ENCODE data around the gene SH3BP5L.
A peak's percentile ranks its signal among the peaks of the same experiment; 100 is the strongest.

SH3BP5L gene

DNA sequence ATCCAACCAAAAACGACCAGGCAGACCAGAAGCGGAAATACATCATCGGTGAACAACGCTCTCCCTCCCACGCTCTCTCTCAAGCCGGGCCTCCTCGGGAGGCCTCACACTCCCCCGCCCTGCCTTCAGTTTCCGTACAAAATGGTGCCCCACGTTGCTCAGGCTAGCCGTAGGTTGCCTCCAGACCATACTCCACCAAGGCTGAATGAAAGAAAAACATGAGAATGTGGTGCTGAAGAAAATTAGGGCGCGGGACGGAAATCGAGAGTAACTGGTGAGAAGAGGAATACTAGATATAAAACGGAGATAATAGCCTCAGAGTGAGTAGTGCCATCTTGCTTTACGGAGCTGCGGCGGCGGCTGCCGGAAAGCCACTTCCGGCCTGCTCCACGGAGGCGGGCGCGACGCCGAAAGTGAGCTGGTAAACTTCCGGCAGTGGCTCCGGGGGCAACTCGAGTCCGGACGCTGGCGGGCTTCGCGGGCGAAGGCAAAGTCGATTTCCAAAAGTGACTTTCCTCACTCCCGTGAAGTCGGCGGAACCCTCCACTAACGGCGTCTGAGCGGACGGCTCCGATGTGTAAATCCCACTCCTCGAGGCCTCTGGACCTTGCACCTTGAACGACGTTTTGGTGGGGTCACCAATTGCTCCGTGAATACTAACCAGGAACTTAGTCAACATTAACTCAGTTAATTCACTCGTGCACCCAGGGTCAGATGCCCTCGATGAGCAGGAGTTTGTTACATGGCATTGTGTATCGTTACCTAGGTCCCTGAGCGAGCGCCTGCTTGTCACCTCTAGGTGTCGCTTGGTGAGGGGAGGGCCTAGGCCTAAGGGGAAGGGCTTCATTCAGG lies at the start of gene SH3BP5L:
Gene SH3BP5L, minus strand, starts transcription at position 7 of the 852 bp plus-strand sequence. CDS start 980 bp downstream, outside the sequence.
- peak; percentile 92 for DNase-seq

DNA sequence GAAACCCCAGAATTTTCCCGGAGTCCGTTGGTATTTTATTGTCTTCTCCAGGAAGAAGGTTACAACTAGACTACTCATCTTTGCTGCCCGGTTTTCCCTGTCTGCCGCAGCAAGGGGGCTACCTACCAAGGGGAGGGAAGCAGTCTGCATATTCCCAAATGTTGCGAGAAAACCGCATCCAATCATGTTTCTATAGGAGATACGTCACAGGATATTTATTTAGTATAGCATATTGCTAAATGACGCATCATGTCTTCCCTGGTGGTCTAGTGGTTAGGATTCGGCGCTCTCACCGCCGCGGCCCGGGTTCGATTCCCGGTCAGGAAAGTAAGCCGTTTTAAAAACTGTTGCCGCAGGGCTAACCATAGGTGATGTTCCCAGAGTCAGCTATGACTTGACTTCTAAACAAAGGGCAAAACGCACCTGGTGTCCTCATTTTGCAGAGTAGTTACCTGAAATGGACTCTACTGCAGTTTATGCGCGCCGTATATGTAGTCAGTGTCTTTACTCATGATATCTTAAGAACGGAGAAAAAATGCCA lies 48.3 kb upstream of the SH3BP5L start:
- peak; percentile 90 for DNase-seq

GRCh38 chr1:248873409-248873992 lies 47.8 kb upstream of the SH3BP5L start:
- DNase-seq, result peak; percentile 97

GRCh38 chr1:248872752-248873408 lies 47.2 kb upstream of the SH3BP5L start:
- DNase-seq, result peak; percentile 79

GRCh38 chr1:248871837-248872401 lies 46.2 kb upstream of the SH3BP5L start:
- DNase-seq, result no peak

GRCh38 chr1:248862998-248863881 lies 37.5 kb upstream of the SH3BP5L start:
- peak; percentile 85 for DNase-seq

DNA sequence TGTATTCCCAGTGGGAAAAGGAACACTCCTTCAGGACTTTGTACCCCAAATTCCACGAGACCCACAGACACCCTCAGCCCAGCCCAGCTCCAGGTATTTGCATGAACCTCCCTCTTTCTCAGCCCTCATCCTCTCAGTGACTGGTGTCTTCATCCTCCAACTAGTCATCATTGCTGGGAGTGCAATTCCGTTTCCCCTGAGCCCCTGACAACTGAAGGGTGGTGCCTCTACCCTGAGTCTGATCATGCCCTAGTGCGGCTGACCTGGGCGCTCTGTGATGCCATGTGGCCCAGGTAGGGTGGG lies 36.9 kb upstream of the SH3BP5L start:
- no peak for DNase-seq

GRCh38 chr1:248861616-248862015 lies 35.9 kb upstream of the SH3BP5L start:
- no peak for DNase-seq

DNA sequence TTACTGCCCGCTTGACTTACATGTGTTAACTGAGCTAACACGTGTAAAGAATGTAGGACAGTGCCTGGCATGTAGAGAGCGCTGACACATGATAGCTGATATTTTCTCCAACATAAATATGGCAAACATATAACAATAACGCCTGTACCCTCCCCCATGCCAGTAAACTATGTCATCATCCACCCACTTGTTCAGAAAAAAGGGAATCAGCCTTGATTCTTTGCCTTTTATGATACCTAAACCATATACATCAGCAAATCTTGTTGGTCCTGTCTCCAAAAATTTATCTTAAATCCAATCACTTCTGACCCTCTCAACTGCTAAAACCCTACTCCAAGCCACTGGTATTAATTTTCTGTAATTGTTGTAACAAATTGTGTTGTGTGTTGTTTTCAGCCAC lies 34.3 kb upstream of the SH3BP5L start:
- DNase-seq, result no peak

DNA sequence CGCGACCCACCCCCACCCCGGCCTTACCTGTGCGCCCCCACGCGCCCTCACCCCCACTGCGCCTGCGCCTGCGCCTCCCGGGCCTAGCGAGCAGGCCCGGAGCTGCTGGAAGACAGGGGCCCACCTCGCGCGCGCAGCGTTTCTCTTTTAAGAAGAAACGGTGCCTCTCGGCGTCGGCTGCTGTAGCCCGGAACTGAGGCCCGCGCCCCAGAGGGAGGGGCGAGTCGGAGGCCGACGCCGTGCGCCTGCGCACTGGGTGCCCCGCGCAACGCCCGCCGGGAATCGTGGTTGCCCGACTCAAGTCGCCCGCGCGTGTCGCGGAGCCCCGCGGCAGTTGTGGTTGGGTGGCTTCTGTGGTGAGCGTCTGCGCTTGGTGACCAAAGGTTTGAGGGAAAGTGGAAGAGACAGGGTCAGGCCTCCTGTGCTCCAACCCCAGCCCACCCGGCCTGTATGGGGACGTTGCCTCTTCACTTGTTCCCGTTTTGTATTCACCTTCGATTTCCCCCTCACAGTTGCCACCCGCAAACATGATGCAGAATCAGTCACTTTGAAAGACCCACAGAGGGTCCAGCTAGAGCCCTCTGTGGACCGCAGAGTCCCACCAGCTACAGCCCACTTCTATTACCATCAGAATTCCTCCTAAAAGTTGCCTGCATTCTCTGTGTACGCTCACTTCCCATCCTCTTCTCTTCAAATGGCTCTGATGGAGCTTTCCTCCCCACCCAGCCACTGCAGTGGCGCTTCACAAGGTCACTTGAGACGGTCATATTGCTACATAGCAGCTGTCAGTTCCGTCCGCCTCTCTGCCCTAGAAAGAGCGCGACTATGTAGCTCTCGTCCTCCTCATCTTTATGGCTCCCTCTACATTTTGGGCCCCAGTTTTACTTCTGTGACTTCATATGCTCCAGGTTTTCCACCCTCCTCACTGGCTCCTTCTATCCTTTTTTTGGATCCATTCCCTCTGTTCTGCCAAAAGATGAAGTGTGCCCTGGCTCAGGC lies 33.5 kb upstream of the SH3BP5L start, which contains the start of gene ZNF692:
Gene ZNF692, minus strand, starts transcription at position 195 of the 999 bp plus-strand sequence. CDS start 776 bp downstream, outside the sequence.
- DNase-seq, result peak; percentile 98

DNA sequence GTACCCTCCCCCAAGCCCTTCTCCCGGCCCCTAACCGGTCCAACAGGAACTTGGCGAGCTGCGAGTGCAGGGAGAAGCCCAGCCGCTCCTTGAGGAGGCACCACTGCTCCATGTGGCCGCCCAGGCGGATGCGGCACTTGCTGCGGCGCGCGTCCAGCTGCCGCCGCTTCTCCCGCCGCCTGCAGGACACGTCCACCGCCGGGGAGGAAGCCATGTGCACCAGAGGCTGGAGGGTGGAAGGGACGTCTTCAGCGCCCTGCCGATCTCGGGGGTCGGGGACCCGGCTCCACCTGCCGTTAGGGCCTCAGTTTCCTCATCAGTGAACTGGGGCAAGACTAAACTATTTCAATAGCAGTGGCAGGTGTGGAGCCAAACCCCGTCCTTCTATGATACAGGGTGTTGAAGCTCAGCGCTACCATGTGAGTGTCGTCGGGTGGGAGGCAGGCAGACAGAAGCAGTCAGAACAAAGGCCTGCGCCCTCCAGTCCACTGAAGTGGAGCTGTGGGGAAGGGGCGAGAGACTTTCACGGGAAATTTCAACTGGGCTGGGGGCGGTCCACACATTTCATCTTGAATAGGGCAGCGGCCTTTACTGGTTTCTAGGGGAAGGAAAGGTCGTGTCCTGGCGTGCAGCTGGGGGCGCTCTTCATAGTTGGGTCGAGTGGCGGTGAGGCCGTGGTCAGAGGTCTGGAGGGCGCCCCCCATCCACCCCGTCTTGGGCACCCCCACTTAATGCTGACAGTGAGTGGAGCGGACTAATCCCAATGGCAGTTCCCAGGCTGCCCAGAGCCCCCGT lies 32.6 kb upstream of the SH3BP5L start:
- peak; percentile 53 for DNase-seq

GRCh38 chr1:248857749-248858095 lies 32.0 kb upstream of the SH3BP5L start:
- no peak for DNase-seq

GRCh38 chr1:248857201-248857600 lies 31.5 kb upstream of the SH3BP5L start:
- DNase-seq, result no peak

DNA sequence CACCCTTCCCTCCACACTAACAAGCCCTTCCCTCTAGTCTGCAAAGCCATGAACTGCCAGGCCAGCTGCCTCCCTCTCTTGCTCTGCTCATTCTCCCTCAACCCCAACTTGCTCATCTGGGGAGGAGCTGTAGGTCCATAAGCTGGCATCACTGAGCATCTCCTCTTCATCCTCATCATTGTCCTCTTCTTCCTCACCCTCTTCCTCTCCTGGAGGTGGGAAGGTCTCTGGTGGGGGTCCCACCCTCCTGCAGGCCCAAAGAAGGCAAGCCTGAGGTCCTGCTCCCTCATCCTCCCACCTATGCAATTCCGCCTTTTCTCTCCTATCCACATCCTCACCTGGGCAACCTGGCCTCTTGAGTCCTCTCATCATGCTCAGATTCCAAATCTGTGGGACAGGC lies 30.5 kb upstream of the SH3BP5L start:
- DNase-seq, result no peak

DNA sequence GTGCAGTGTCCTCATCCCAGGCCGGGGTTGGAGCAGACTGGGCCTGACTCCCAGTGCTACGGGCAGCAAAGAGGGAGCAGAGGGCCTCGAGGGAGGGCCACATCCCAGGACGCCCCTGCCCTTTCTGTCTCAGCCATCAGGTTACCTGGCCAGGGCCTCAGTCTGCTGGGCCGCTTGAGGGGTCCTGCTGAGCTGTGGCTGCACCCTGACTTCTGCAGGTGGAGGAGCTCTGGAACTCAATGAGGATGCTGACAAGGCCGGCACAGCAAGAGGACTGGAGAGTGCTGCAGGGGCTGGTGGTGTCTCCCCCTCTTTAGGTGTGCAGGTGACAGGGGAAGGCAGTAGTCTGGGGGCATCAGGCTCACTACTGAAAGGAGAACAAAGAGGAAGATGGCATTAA lies 29.9 kb upstream of the SH3BP5L start:
- DNase-seq, result no peak

GRCh38 chr1:248853663-248854375 lies 28.1 kb upstream of the SH3BP5L start:
- DNase-seq, result no peak

- no peak for DNase-seq
These were observed 27.0 kb upstream of the SH3BP5L start for GRCh38 chr1:248852481-248853405.

DNA sequence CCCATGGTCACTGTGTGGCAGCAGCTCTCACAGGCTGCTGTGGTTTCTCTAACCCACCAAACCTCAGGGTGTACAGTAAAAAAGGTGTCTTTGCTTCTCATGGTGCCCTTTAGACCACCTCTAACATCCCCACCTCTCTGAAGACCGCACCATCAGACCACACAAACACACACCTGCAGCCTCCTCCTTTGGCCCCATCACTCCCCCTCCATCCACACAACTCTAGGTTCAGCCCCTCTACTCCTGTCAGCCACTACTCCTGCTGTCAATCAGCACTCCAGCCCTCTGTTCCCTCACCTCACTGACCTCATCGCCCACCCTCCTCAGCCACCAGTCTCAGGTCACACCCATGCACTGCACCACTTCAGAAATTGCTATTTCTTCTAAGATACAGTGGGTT lies 25.7 kb upstream of the SH3BP5L start:
- DNase-seq, result no peak
